Activated CD8-positive, alpha-beta T cell treated with anti-CD3 and anti-CD28 coated beads, Interleukin-2, amount 10 ng/mL, durations not matched to agents 7 days and 5 days (primary cell): Measurements from ENCODE around the gene COQ2. TPM values are rescaled to one million over a fixed set of nuclear protein-coding genes. Genes with fewer than 3 reads are reported as not detected.
"Not testable (repeated sequence)": the region's sequence is repeated elsewhere in the genome, so short reads cannot be mapped to it uniquely, and the experiment has no call there.

Source experiments
- ATAC-seq: fragments of 150-1000 bp; cut with Tn5 transposase; one replicate; pipeline ENCODE4 v1.10.0; 2021; ENCODE audit warnings: moderate library complexity
- CTCF ChIA-PET: fragments of 350-600 bp; sonication (Branson Sonifier 250); formaldehyde crosslinking; loops from one replicate; lab custom pipeline; 2021; ENCODE audit warnings: antibody characterized with exemption; lab: Charles Lee
- POLR2A ChIA-PET: fragments of 350-600 bp; sonication (Branson Sonifier 250); formaldehyde crosslinking; loops from one replicate; lab custom pipeline; 2021; ENCODE audit warnings: antibody characterized with exemption; lab: Charles Lee
- DNase-seq: peaks from one replicate; pipeline ENCODE4 v3.0.0-alpha.2; 2020
- H3K27ac Mint-ChIP-seq: one replicate; pipeline ENCODE4 v1.8.0; 2021; ENCODE audit warnings: mild to moderate bottlenecking, mixed read lengths
- H3K27me3 Mint-ChIP-seq: one replicate; pipeline ENCODE4 v1.8.0; 2021; ENCODE audit warnings: low read depth, mixed read lengths
- H3K36me3 Mint-ChIP-seq: one replicate; pipeline ENCODE4 v1.8.0; 2021; ENCODE audit warnings: low read depth, mixed read lengths
- H3K4me1 Mint-ChIP-seq: one replicate; pipeline ENCODE4 v1.8.0; 2021; ENCODE audit warnings: low read depth, mixed read lengths
- H3K4me3 Mint-ChIP-seq: one replicate; pipeline ENCODE4 v1.8.0; 2021; ENCODE audit warnings: mild to moderate bottlenecking, mixed read lengths
- H3K9me3 Mint-ChIP-seq: one replicate; pipeline ENCODE4 v1.8.0; 2022; ENCODE audit warnings: mixed read lengths; ENCODE audit not compliant: insufficient read depth
- total RNA-seq, 2 experiments: library from RNA; stranded (reverse); gene quantifications; one replicate each; pipeline ENCODE4 v1.2.3, GENCODE V29; 2021

Gene COQ2
- total RNA-seq, 2 experiments from 2014 or later = 21.3 to 21.9 TPM

GRCh38 chr4:83248486-83248885 lies 36.1 kb downstream of the COQ2 start:
- Mint-ChIP-seq H3K9me3 (peaks cover under 1% of the 10 kb centered on the region), H3K36me3 (peaks cover 24% of the 10 kb centered on the region), H3K27me3 (peaks cover 2% of the 10 kb centered on the region), H3K27ac (no peak overlapping the region), H3K4me3 (no peak overlapping the region), H3K4me1 (peaks cover 35% of the 10 kb centered on the region)
- DNase-seq = no peak
- ChIA-PET CTCF (interaction anchor here (2.1 kb wide), 1 partner anchor 12 kb away, joined by 5 read pairs; no protein-coding TSS in a partner anchor), POLR2A (no interaction called here)
- ATAC-seq = no peak

- peaks cover 33% of the 10 kb centered on the region for H3K4me1 Mint-ChIP-seq
- no peak overlapping the region for H3K4me3 Mint-ChIP-seq
- H3K27ac Mint-ChIP-seq = no peak overlapping the region
- no peak for DNase-seq
- H3K27me3 Mint-ChIP-seq = peaks cover 7% of the 10 kb centered on the region
- H3K9me3 Mint-ChIP-seq = peaks cover 3% of the 10 kb centered on the region
- CTCF ChIA-PET = interaction anchor here (2.1 kb wide), 1 partner anchor 13 kb away, joined by 5 read pairs; no protein-coding TSS in a partner anchor
- ATAC-seq = no peak
- POLR2A ChIA-PET = no interaction called here
- H3K36me3 Mint-ChIP-seq = peaks cover 32% of the 10 kb centered on the region
Measured at GRCh38 chr4:83247415-83248357, 36.9 kb downstream of the COQ2 start.

GRCh38 chr4:83241132-83241531 lies 43.5 kb downstream of the COQ2 start:
- Mint-ChIP-seq H3K4me3 (no peak overlapping the region), H3K27ac (no peak overlapping the region), H3K4me1 (peaks cover 47% of the 10 kb centered on the region), H3K36me3 (peaks cover 37% of the 10 kb centered on the region), H3K27me3 (peaks cover 7% of the 10 kb centered on the region), H3K9me3 (peaks cover 3% of the 10 kb centered on the region)
- ChIA-PET CTCF (interaction anchor here (1.0 to 2.2 kb wide), 2 partner anchors 10 to 12 kb away, joined by 4 to 5 read pairs; no protein-coding TSS in a partner anchor), POLR2A (interaction anchor here (0.7 kb wide), 1 partner anchor 23 kb away, joined by 3 read pairs; no protein-coding TSS in a partner anchor)
- DNase-seq (no peak), ATAC-seq (no peak)

- ChIA-PET POLR2A (interaction anchor here (0.7 kb wide), 1 partner anchor 23 kb away, joined by 3 read pairs; no protein-coding TSS in a partner anchor), CTCF (interaction anchor here (1.0 to 2.2 kb wide), 2 partner anchors 11 to 12 kb away, joined by 4 to 5 read pairs; no protein-coding TSS in a partner anchor)
- no peak for ATAC-seq
- Mint-ChIP-seq H3K4me3 (no peak overlapping the region), H3K27ac (no peak overlapping the region), H3K9me3 (peaks cover 3% of the 10 kb centered on the region), H3K27me3 (peaks cover 7% of the 10 kb centered on the region), H3K36me3 (peaks cover 39% of the 10 kb centered on the region), H3K4me1 (peaks cover 50% of the 10 kb centered on the region)
- DNase-seq = no peak
Measured at GRCh38 chr4:83240379-83240875, 44.2 kb downstream of the COQ2 start.

GRCh38 chr4:83238393-83239248 lies 46.0 kb downstream of the COQ2 start:
- Mint-ChIP-seq H3K27me3 (peaks cover 6% of the 10 kb centered on the region), H3K9me3 (peaks cover 3% of the 10 kb centered on the region), H3K4me1 (peaks cover 62% of the 10 kb centered on the region), H3K4me3 (no peak overlapping the region), H3K27ac (no peak overlapping the region), H3K36me3 (peaks cover 35% of the 10 kb centered on the region)
- DNase-seq (no peak), ATAC-seq (no peak)
- POLR2A ChIA-PET = interaction anchor here (0.5 kb wide), 1 partner anchor 165 kb away, joined by 4 read pairs; no protein-coding TSS in a partner anchor
- CTCF ChIA-PET = interaction anchor here (0.7 to 5.3 kb wide), 6 partner anchors 14 to 164 kb away, joined by 3 to 36 read pairs (median 3); no protein-coding TSS in a partner anchor

- peak overlapping the region; percentile 7 for H3K27ac Mint-ChIP-seq
- no peak for DNase-seq
- no peaks in the 10 kb centered on the region for H3K9me3 Mint-ChIP-seq
- H3K36me3 Mint-ChIP-seq = peaks cover 28% of the 10 kb centered on the region
- ChIA-PET POLR2A (interaction anchor here (0.6 kb wide), 1 partner anchor 337 kb away, joined by 3 read pairs; no protein-coding TSS in a partner anchor), CTCF (interaction anchor here (1.0 to 5.3 kb wide), 5 partner anchors 15 to 163 kb away, joined by 3 to 36 read pairs (median 6); no protein-coding TSS in a partner anchor)
- H3K4me1 Mint-ChIP-seq = peaks cover 62% of the 10 kb centered on the region
- H3K4me3 Mint-ChIP-seq = no peak overlapping the region
- no peaks in the 10 kb centered on the region for H3K27me3 Mint-ChIP-seq
- no peak for ATAC-seq
Measured at GRCh38 chr4:83237591-83237990, 47.0 kb downstream of the COQ2 start.

- Mint-ChIP-seq H3K4me1 (peaks cover 66% of the 10 kb centered on the region), H3K4me3 (peak overlapping the region; percentile 29), H3K36me3 (peaks cover 31% of the 10 kb centered on the region), H3K27ac (peak overlapping the region; percentile 85)
- H3K9me3 Mint-ChIP-seq, H3K27me3 Mint-ChIP-seq, DNase-seq: not testable (repeated sequence)
- ChIA-PET POLR2A (interaction anchor here (1.2 to 1.8 kb wide), 3 partner anchors 18 to 125 kb away, joined by 3 to 4 read pairs (median 4); no protein-coding TSS in a partner anchor), CTCF (interaction anchor here (0.7 to 5.3 kb wide), 6 partner anchors 17 to 125 kb away, joined by 4 to 36 read pairs (median 6); no protein-coding TSS in a partner anchor)
- ATAC-seq = peak; percentile 58
Measured at GRCh38 chr4:83235645-83236133, 48.9 kb downstream of the COQ2 start.

- peaks cover 63% of the 10 kb centered on the region for H3K4me1 Mint-ChIP-seq
Measured at GRCh38 chr4:83234902-83235644, 49.5 kb downstream of the COQ2 start.

GRCh38 chr4:83234387-83234786 lies 50.2 kb downstream of the COQ2 start:
- Mint-ChIP-seq H3K4me1 (peaks cover 66% of the 10 kb centered on the region), H3K36me3 (peaks cover 39% of the 10 kb centered on the region)
- H3K27me3 Mint-ChIP-seq, H3K9me3 Mint-ChIP-seq, POLR2A ChIA-PET, DNase-seq, H3K4me3 Mint-ChIP-seq, H3K27ac Mint-ChIP-seq, ATAC-seq: not testable (repeated sequence)
- CTCF ChIA-PET = interaction anchor here (1.5 to 5.3 kb wide), 3 partner anchors 12 to 48 kb away, joined by 3 to 36 read pairs (median 5); no protein-coding TSS in a partner anchor

More at GRCh38 chr4:83234902-83235644, 49.5 kb downstream of the COQ2 start:
- peak overlapping the region; percentile 29 for H3K4me3 Mint-ChIP-seq
- ChIA-PET CTCF (interaction anchor here (1.5 to 5.3 kb wide), 5 partner anchors 13 to 47 kb away, joined by 3 to 36 read pairs (median 5); no protein-coding TSS in a partner anchor), POLR2A (interaction anchor here (1.2 to 1.8 kb wide), 2 partner anchors 18 to 125 kb away, joined by 3 to 4 read pairs; no protein-coding TSS in a partner anchor)
- H3K27me3 Mint-ChIP-seq = no peaks in the 10 kb centered on the region
- H3K27ac Mint-ChIP-seq = peak overlapping the region; percentile 85
- ATAC-seq = no peak
- no peaks in the 10 kb centered on the region for H3K9me3 Mint-ChIP-seq
- peaks cover 33% of the 10 kb centered on the region for H3K36me3 Mint-ChIP-seq
- DNase-seq = no peak

GRCh38 chr4:83232082-83232481 lies 52.5 kb downstream of the COQ2 start:
- CTCF ChIA-PET = interaction anchor here (0.7 to 1.4 kb wide), 4 partner anchors 14 to 158 kb away, joined by 3 read pairs; no protein-coding TSS in a partner anchor
- POLR2A ChIA-PET = interaction anchor here (1.1 kb wide), 1 partner anchor 14 kb away, joined by 5 read pairs; no protein-coding TSS in a partner anchor
- H3K27ac Mint-ChIP-seq = peak overlapping the region; percentile 65
- no peaks in the 10 kb centered on the region for H3K9me3 Mint-ChIP-seq
- DNase-seq = no peak
- no peak for ATAC-seq
- H3K36me3 Mint-ChIP-seq = peaks cover 42% of the 10 kb centered on the region
- H3K4me1 Mint-ChIP-seq = peaks cover 66% of the 10 kb centered on the region
- H3K27me3 Mint-ChIP-seq = no peaks in the 10 kb centered on the region
- peak overlapping the region; percentile 24 for H3K4me3 Mint-ChIP-seq
